ENCODE measurements around the gene MOB2.

The MOB2 gene

DNA sequence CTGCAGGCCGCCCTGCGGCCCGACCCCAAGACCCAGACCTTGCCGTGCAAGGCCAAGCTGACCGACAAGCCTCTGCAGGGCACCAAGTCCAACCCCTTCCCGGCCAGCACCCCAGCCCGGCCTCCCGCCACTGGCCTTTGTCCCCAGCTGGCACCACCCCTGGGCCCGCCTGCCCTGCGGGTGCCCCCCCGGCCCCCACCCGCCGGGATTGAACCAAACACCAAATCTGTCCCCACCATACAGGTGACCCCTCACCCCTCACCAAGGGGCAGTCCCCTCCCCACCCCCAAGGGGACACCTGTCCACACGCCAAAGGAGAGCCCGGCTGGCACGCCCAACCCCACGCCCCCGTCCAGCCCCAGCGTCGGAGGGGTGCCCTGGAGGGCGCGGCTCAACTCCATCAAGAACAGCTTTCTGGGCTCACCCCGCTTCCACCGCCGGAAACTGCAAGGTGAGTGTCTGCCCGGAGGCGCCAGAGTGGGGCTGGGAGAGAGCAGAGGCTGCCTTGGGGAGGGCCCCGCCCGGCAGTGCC lies 36.2 kb downstream of the MOB2 start:
- no peak for TF ChIP-seq ZNF565 (CRISPR knock-in tag; conservative IDR thresholded peaks at IDR 0.05; ENCODE audit: low read depth)
- TF ChIP-seq, protein P1, sequence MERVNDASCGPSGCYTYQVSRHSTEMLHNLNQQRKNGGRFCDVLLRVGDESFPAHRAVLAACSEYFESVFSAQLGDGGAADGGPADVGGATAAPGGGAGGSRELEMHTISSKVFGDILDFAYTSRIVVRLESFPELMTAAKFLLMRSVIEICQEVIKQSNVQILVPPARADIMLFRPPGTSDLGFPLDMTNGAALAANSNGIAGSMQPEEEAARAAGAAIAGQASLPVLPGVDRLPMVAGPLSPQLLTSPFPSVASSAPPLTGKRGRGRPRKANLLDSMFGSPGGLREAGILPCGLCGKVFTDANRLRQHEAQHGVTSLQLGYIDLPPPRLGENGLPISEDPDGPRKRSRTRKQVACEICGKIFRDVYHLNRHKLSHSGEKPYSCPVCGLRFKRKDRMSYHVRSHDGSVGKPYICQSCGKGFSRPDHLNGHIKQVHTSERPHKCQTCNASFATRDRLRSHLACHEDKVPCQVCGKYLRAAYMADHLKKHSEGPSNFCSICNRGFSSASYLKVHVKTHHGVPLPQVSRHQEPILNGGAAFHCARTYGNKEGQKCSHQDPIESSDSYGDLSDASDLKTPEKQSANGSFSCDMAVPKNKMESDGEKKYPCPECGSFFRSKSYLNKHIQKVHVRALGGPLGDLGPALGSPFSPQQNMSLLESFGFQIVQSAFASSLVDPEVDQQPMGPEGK (CRISPR knock-in tag; IDR thresholded peaks at IDR 0.05; ENCODE audit: borderline replicate concordance): no peak
- TF ChIP-seq ZFP3 (CRISPR knock-in tag; IDR thresholded peaks at IDR 0.05): no peak
- TF ChIP-seq, protein P2, sequence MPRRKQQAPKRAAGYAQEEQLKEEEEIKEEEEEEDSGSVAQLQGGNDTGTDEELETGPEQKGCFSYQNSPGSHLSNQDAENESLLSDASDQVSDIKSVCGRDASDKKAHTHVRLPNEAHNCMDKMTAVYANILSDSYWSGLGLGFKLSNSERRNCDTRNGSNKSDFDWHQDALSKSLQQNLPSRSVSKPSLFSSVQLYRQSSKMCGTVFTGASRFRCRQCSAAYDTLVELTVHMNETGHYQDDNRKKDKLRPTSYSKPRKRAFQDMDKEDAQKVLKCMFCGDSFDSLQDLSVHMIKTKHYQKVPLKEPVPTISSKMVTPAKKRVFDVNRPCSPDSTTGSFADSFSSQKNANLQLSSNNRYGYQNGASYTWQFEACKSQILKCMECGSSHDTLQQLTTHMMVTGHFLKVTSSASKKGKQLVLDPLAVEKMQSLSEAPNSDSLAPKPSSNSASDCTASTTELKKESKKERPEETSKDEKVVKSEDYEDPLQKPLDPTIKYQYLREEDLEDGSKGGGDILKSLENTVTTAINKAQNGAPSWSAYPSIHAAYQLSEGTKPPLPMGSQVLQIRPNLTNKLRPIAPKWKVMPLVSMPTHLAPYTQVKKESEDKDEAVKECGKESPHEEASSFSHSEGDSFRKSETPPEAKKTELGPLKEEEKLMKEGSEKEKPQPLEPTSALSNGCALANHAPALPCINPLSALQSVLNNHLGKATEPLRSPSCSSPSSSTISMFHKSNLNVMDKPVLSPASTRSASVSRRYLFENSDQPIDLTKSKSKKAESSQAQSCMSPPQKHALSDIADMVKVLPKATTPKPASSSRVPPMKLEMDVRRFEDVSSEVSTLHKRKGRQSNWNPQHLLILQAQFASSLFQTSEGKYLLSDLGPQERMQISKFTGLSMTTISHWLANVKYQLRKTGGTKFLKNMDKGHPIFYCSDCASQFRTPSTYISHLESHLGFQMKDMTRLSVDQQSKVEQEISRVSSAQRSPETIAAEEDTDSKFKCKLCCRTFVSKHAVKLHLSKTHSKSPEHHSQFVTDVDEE (CRISPR knock-in tag; IDR thresholded peaks at IDR 0.05): no peak
- no peak for TF ChIP-seq BACH2 (CRISPR knock-in tag; IDR thresholded peaks at IDR 0.05; ENCODE audit: borderline replicate concordance)
- TF ChIP-seq PPARA (CRISPR knock-in tag; IDR thresholded peaks at IDR 0.05; ENCODE audit: borderline replicate concordance): no peak
- no peak for TF ChIP-seq GLIS3 (CRISPR knock-in tag; IDR thresholded peaks at IDR 0.05)
- no peak for ATAC-seq

DNA sequence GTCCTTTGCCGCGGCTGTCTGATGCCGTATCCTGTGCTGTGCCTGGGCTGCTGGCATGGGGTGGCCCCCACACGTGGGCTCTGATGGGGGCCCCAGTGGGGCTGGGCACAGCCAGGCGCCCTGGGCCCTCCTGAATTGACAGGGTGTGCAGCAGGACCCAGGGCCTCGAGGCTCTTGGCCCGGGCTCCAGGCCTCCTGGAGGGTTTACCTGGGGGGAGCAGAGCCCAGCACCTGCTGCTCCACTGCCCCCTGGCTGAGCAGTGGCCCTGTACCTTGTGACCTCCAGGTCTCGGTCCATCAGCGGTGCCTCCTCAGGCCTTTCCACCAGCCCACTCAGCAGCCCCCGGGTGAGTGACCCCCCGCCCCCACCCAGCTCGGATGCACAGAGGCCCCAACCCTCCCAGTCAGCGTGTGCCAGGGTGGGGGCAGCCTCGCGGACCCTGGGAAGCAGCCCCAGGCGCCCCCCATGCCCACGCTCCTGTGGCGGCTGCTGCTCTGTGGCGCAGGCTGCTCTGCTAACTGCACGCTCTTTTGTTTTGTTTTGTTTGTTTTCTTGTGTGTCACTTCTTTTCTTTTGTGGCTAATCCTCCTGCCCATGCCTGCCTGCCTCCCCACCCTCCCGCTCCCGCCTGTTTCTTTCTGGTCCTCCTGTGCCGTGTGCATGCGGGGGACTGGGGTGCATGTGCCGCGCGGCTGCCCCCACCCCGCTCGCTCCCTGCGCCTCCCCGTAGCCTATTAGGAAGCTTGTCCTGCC lies 36.9 kb downstream of the MOB2 start:
- ATAC-seq: no peak
- TF ChIP-seq PPARA (CRISPR knock-in tag; IDR thresholded peaks at IDR 0.05; ENCODE audit: borderline replicate concordance): no peak
- TF ChIP-seq ARNTL (CRISPR knock-in tag; IDR thresholded peaks at IDR 0.05; ENCODE audit: borderline replicate concordance, low read depth): no peak
- TF ChIP-seq ESRRG (CRISPR knock-in tag; IDR thresholded peaks at IDR 0.05): no peak
- no peak for TF ChIP-seq SNAI2 (CRISPR knock-in tag; IDR thresholded peaks at IDR 0.05)
- TF ChIP-seq BACH2 (CRISPR knock-in tag; IDR thresholded peaks at IDR 0.05; ENCODE audit: borderline replicate concordance): no peak
- TF ChIP-seq ZNF565 (CRISPR knock-in tag; conservative IDR thresholded peaks at IDR 0.05; ENCODE audit: low read depth): no peak
- TF ChIP-seq CSDC2 (CRISPR knock-in tag; IDR thresholded peaks at IDR 0.05): no peak
- TF ChIP-seq GLIS3 (CRISPR knock-in tag; IDR thresholded peaks at IDR 0.05): no peak
- no peak for TF ChIP-seq ZFP30 (CRISPR knock-in tag; IDR thresholded peaks at IDR 0.05)
- no peak for TF ChIP-seq ISL1 (CRISPR knock-in tag; IDR thresholded peaks at IDR 0.05)
- TF ChIP-seq OSR1 (CRISPR knock-in tag; IDR thresholded peaks at IDR 0.05): no peak
- TF ChIP-seq, protein P3, sequence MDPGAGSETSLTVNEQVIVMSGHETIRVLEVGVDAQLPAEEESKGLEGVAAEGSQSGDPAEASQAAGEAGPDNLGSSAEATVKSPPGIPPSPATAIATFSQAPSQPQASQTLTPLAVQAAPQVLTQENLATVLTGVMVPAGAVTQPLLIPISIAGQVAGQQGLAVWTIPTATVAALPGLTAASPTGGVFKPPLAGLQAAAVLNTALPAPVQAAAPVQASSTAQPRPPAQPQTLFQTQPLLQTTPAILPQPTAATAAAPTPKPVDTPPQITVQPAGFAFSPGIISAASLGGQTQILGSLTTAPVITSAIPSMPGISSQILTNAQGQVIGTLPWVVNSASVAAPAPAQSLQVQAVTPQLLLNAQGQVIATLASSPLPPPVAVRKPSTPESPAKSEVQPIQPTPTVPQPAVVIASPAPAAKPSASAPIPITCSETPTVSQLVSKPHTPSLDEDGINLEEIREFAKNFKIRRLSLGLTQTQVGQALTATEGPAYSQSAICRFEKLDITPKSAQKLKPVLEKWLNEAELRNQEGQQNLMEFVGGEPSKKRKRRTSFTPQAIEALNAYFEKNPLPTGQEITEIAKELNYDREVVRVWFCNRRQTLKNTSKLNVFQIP (CRISPR knock-in tag; IDR thresholded peaks at IDR 0.05; ENCODE audit: borderline replicate concordance, low read depth): no peak
- TF ChIP-seq, protein P4, sequence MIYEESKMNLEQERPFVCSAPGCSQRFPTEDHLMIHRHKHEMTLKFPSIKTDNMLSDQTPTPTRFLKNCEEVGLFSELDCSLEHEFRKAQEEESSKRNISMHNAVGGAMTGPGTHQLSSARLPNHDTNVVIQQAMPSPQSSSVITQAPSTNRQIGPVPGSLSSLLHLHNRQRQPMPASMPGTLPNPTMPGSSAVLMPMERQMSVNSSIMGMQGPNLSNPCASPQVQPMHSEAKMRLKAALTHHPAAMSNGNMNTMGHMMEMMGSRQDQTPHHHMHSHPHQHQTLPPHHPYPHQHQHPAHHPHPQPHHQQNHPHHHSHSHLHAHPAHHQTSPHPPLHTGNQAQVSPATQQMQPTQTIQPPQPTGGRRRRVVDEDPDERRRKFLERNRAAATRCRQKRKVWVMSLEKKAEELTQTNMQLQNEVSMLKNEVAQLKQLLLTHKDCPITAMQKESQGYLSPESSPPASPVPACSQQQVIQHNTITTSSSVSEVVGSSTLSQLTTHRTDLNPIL (CRISPR knock-in tag; IDR thresholded peaks at IDR 0.05; ENCODE audit: low read depth): no peak
- no peak for TF ChIP-seq ZC3H10 (CRISPR knock-in tag; IDR thresholded peaks at IDR 0.05)
- no peak for TF ChIP-seq TOX (CRISPR knock-in tag; IDR thresholded peaks at IDR 0.05; ENCODE audit: borderline replicate concordance)

DNA sequence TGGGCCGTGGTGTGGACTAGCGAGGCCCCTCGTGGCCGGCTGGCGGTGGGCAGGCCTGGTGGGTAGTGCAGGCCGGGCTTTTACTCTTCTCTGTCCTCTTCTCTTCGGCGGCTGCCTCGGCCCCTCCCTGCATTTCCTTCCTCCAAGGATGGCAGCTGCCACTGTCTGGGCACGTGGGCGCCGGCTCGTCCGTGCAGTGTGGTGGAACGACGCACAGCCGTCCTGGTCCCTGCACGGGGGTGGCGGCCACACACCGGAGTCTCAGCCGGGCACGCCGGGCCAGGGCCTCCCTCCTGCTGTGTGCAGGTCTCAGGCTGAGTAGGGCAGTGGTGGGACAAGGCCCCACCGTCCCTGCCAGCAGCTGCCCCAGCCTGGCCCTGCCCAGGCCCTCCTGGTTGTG lies 37.7 kb downstream of the MOB2 start:
- ATAC-seq: no peak
- no peak for TF ChIP-seq PPARA (CRISPR knock-in tag; IDR thresholded peaks at IDR 0.05; ENCODE audit: borderline replicate concordance)
- no peak for TF ChIP-seq ZC3H10 (CRISPR knock-in tag; IDR thresholded peaks at IDR 0.05)
- TF ChIP-seq RARB (CRISPR knock-in tag; IDR thresholded peaks at IDR 0.05): no peak
- no peak for TF ChIP-seq CSDC2 (CRISPR knock-in tag; IDR thresholded peaks at IDR 0.05)
- TF ChIP-seq ZNF70 (CRISPR knock-in tag; IDR thresholded peaks at IDR 0.05): no peak
- TF ChIP-seq, protein P4 (CRISPR knock-in tag; IDR thresholded peaks at IDR 0.05; ENCODE audit: low read depth): no peak
- TF ChIP-seq, protein P3 (CRISPR knock-in tag; IDR thresholded peaks at IDR 0.05; ENCODE audit: borderline replicate concordance, low read depth): no peak
- no peak for TF ChIP-seq ESRRG (CRISPR knock-in tag; IDR thresholded peaks at IDR 0.05)
- TF ChIP-seq ARNTL (CRISPR knock-in tag; IDR thresholded peaks at IDR 0.05; ENCODE audit: borderline replicate concordance, low read depth): no peak
- no peak for TF ChIP-seq ISL1 (CRISPR knock-in tag; IDR thresholded peaks at IDR 0.05)
- TF ChIP-seq, protein P5, sequence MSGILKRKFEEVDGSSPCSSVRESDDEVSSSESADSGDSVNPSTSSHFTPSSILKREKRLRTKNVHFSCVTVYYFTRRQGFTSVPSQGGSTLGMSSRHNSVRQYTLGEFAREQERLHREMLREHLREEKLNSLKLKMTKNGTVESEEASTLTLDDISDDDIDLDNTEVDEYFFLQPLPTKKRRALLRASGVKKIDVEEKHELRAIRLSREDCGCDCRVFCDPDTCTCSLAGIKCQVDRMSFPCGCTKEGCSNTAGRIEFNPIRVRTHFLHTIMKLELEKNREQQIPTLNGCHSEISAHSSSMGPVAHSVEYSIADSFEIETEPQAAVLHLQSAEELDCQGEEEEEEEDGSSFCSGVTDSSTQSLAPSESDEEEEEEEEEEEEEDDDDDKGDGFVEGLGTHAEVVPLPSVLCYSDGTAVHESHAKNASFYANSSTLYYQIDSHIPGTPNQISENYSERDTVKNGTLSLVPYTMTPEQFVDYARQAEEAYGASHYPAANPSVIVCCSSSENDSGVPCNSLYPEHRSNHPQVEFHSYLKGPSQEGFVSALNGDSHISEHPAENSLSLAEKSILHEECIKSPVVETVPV (CRISPR knock-in tag; IDR thresholded peaks at IDR 0.05): no peak
- no peak for TF ChIP-seq ZFP30 (CRISPR knock-in tag; IDR thresholded peaks at IDR 0.05)
